Spleen (tissue), 7 donors: ENCODE measurements around the gene CPNE8.

Source experiments
- POLR2A ChIP-seq, 3 donors: fragments of 450-650 bp; IDR thresholded peaks; one replicate each; pipeline ENCODE4 v1.5.1; 2017; ENCODE audit warnings: antibody characterized with exemption in 3 of 3, mild to moderate bottlenecking in 1 of 3
- TF ChIP-seq, protein P1 (sequence below), 11 experiments: fragments of 200-600 bp in 7 of 11; fragments of 450-650 bp in 4 of 11; sonication (generic) in 4 of 11; IDR thresholded peaks in 8 of 11; conservative IDR thresholded peaks in 3 of 11; 1 replicate in 7 of 11; 2 replicates in 4 of 11; pipeline versions ENCODE4 v1.4.0 to v1.8.0; 2016 to 2021; ENCODE audit warnings: antibody characterized with exemption in 11 of 11, inconsistent platforms in 4 of 11, mild to moderate bottlenecking in 1 of 11
- donor health status: DM: no; HTN: no; CAD: no; lungs with moderate emphysema.
- donor health status: DM: no; HTN: no; CAD: no.
- donor health status: DM: no; HTN: no; CAD: no.

DNA sequence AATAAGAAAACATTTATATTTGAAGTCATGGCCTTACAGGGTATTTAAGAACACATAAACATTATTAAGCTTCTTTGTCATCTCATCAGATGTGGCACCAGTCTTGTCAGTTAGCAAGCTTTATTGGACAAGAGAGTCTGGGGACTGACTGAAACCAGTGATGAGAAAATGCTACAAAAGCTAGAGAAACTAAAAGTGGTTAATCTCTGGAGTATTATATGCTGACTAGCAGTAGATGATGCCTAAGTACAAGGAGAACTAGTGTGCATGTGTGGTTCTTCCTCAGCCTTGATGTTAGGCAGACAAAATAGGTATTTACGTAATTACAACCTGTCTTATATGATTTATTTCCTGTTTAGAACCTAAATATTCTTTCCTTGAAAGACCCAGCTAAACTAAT lies 176.5 kb downstream of the CPNE8 start:
- TF ChIP-seq, protein P1, sequence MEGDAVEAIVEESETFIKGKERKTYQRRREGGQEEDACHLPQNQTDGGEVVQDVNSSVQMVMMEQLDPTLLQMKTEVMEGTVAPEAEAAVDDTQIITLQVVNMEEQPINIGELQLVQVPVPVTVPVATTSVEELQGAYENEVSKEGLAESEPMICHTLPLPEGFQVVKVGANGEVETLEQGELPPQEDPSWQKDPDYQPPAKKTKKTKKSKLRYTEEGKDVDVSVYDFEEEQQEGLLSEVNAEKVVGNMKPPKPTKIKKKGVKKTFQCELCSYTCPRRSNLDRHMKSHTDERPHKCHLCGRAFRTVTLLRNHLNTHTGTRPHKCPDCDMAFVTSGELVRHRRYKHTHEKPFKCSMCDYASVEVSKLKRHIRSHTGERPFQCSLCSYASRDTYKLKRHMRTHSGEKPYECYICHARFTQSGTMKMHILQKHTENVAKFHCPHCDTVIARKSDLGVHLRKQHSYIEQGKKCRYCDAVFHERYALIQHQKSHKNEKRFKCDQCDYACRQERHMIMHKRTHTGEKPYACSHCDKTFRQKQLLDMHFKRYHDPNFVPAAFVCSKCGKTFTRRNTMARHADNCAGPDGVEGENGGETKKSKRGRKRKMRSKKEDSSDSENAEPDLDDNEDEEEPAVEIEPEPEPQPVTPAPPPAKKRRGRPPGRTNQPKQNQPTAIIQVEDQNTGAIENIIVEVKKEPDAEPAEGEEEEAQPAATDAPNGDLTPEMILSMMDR (IDR thresholded peaks at IDR 0.05 in 8 of 11, conservative IDR thresholded peaks at IDR 0.05 in 3 of 11) = no peak
- TF ChIP-seq POLR2A (IDR thresholded peaks at IDR 0.05) = no peak
